ENCODE measurements around the gene PALLD.

DNA sequence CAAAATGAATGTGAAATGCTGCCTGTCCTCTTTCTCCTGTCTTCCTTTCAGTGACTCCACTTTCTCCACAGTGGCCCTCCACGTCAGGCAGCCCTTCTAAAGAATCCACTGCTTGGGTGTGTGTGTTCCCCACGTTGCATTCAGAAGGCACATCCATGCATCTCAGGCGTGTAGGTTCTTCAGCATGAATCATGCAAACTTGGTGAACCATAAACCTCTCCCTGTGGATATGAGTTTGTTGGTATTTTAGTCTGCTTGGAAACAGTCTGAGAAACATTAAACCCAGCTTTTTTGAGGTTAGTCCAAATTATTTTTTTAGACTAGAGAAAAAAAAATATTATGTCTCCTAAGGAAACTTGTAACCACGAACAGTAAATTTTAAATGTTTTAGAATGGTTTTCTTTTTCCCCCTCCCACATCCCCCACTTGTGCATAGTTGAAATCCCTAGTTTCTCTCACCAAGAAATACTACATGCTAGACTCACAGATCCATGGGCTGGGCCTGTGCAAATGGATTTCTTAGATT, 261.6 kb downstream of the PALLD start:
- TF ChIP-seq, protein P1, sequence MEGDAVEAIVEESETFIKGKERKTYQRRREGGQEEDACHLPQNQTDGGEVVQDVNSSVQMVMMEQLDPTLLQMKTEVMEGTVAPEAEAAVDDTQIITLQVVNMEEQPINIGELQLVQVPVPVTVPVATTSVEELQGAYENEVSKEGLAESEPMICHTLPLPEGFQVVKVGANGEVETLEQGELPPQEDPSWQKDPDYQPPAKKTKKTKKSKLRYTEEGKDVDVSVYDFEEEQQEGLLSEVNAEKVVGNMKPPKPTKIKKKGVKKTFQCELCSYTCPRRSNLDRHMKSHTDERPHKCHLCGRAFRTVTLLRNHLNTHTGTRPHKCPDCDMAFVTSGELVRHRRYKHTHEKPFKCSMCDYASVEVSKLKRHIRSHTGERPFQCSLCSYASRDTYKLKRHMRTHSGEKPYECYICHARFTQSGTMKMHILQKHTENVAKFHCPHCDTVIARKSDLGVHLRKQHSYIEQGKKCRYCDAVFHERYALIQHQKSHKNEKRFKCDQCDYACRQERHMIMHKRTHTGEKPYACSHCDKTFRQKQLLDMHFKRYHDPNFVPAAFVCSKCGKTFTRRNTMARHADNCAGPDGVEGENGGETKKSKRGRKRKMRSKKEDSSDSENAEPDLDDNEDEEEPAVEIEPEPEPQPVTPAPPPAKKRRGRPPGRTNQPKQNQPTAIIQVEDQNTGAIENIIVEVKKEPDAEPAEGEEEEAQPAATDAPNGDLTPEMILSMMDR (IDR thresholded peaks at IDR 0.05) = no peak
- TF ChIP-seq POLR2A (IDR thresholded peaks at IDR 0.05) = no peak
